K562 (cell line): ENCODE measurements around the gene MSRB3. TPM values are rescaled to one million over a fixed set of nuclear protein-coding genes. Genes with fewer than 3 reads are reported as not detected.

Experiments used
- ATAC-seq: fragments of 200-7000 bp; cut with Tn5 transposase; 3 replicates; pipeline ENCODE4 v1.9.1; 2020; ENCODE audit warnings: moderate library complexity
- BruUV-seq: library from RNA; stranded (reverse); fragments of 400-500 nt; replicated peaks from 2 replicates; lab custom pipeline; 2021; lab: Mats Ljungman, UMichigan
- CTCF ChIA-PET: fragments of 300-600 bp; formaldehyde crosslinking; extraction: SDS; loops from one replicate; lab custom pipeline; 2021; ENCODE audit warnings: low intra/inter-chr PET ratio; lab: Yijun Ruan, JAX
- POLR2A ChIA-PET: fragments of 300-600, 350-650 bp; sonication (Branson Sonifier 250); formaldehyde crosslinking; extraction: SDS; loops from one replicate; lab custom pipeline; 2021; ENCODE audit warnings: antibody characterized with exemption, inconsistent platforms; lab: Yijun Ruan, JAX
- DNase-seq, 4 experiments: peaks; one replicate each; pipeline versions ENCODE4 v3.0.0 to v3.0.0-alpha.2; 2011 to 2018; ENCODE audit warnings: low spot score in 3 of 4, mixed read lengths in 3 of 4; ENCODE audit errors: extremely low read depth in 1 of 4
- FAIRE-seq: peaks from 2 replicates; lab custom pipeline; 2011; peaks lifted over from hg19 to GRCh38; lab: Jason Lieb, UNC
- H2AFZ ChIP-seq: 2 replicates; pipeline ENCODE4 v1.6.0; 2011; ENCODE audit warnings: low read depth, low read length, control low read depth, inconsistent platforms
- H3K27ac ChIP-seq: fragments of 200-600 bp; 3 replicates; pipeline ENCODE4 v1.8.0; 2011; ENCODE audit warnings: low read depth, mild to moderate bottlenecking, control low read depth, inconsistent platforms, low read length, moderate library complexity, mixed read lengths; ENCODE audit errors: extremely low read depth
- H3K27me3 ChIP-seq, 2 experiments: fragments of 300-600 bp in 1 of 2; 2 replicates in 1 of 2; 3 replicates in 1 of 2; pipeline versions ENCODE4 v1.6.0 to v1.8.0; 2011; ENCODE audit warnings: inconsistent platforms in 2 of 2, low read length in 2 of 2, mild to moderate bottlenecking in 1 of 2, mixed read lengths in 1 of 2, moderate library complexity in 1 of 2; ENCODE audit not compliant: control insufficient read depth in 2 of 2, insufficient read depth in 2 of 2
- H3K36me3 ChIP-seq: fragments of 300-600 bp; 3 replicates; pipeline ENCODE4 v1.8.0; 2011; ENCODE audit warnings: mild to moderate bottlenecking, low read length, inconsistent platforms; ENCODE audit not compliant: control insufficient read depth, insufficient read depth
- H3K4me1 ChIP-seq, 2 experiments: fragments of 200-600 bp in 1 of 2; replicated peaks in 1 of 2; 2 replicates in 1 of 2; 3 replicates in 1 of 2; pipeline versions ENCODE4 v1.5.1 to v1.8.0; 2011; ENCODE audit warnings: inconsistent platforms in 2 of 2, low read length in 2 of 2, mild to moderate bottlenecking in 1 of 2, mixed read lengths in 1 of 2, moderate library complexity in 1 of 2; ENCODE audit not compliant: control insufficient read depth in 2 of 2, insufficient read depth in 2 of 2
- H3K4me2 ChIP-seq: 2 replicates; pipeline ENCODE4 v1.6.1; 2011; ENCODE audit warnings: low read length, control low read depth, inconsistent platforms, mixed read lengths; ENCODE audit not compliant: insufficient read depth
- H3K4me3 ChIP-seq: fragments of 200-600 bp; sonication (generic), shearing (Covaris generic); 2 replicates; pipeline ENCODE4 v1.5.1; 2016; ENCODE audit warnings: control low read depth, inconsistent platforms
- H3K79me2 ChIP-seq: fragments of 200-600 bp; 3 replicates; pipeline ENCODE4 v1.8.0; 2011; ENCODE audit warnings: low read length, inconsistent platforms; ENCODE audit not compliant: control insufficient read depth, insufficient read depth
- H3K9ac ChIP-seq, 2 experiments: 2 replicates each; pipeline versions ENCODE4 v1.6.0 to v1.6.1; 2011; ENCODE audit warnings: low read depth in 2 of 2, low read length in 2 of 2, control low read depth in 1 of 2, inconsistent platforms in 1 of 2, mild to moderate bottlenecking in 1 of 2, mixed read lengths in 1 of 2; ENCODE audit not compliant: insufficient read depth in 1 of 2
- H3K9me1 ChIP-seq: one replicate; pipeline ENCODE4 v1.6.0; 2011; ENCODE audit warnings: inconsistent platforms, mild to moderate bottlenecking, low read length, moderate library complexity; ENCODE audit not compliant: control insufficient read depth, insufficient read depth
- H3K9me3 ChIP-seq: replicated peaks from 2 replicates; pipeline ENCODE4 v1.5.1; 2011; ENCODE audit warnings: low read depth, low read length, inconsistent platforms; ENCODE audit not compliant: control insufficient read depth, insufficient read depth
- H4K20me1 ChIP-seq: replicated peaks from 2 replicates; pipeline ENCODE4 v1.6.1; 2011; ENCODE audit warnings: low read length, inconsistent platforms, mixed read lengths; ENCODE audit not compliant: control insufficient read depth, insufficient read depth
- BRCA1 ChIP-seq, 2 experiments: fragments of 450-650 bp in 1 of 2; sonication (generic) in 1 of 2; formaldehyde crosslinking in 1 of 2; IDR thresholded peaks; 2 replicates each; pipeline versions ENCODE4 v1.5.0 to v1.6.1; 2017 to 2020; ENCODE audit warnings: mild to moderate bottlenecking in 1 of 2, missing genetic modification reagents in 1 of 2
- CHD4 ChIP-seq: fragments of 200-600 bp; sonication (generic); IDR thresholded peaks from 3 replicates; pipeline ENCODE4 v1.6.1; 2012; ENCODE audit warnings: low read depth, mild to moderate bottlenecking, mixed read lengths, low read length, inconsistent platforms; ENCODE audit not compliant: insufficient read depth, insufficient replicate concordance, poor library complexity, severe bottlenecking
- E2F4 ChIP-seq: sonication (generic); formaldehyde crosslinking; IDR thresholded peaks from 2 replicates; pipeline ENCODE4 v1.8.0; 2022; ENCODE audit warnings: mild to moderate bottlenecking, low read depth, missing genetic modification reagents
- GATAD2A ChIP-seq: fragments of 450-650 bp; IDR thresholded peaks from 2 replicates; pipeline ENCODE4 v1.6.1; 2017
- ZNF318 ChIP-seq, 2 experiments: fragments of 450-650 bp; IDR thresholded peaks; 2 replicates each; pipeline ENCODE4 v1.6.1; 2016; ENCODE audit warnings: mild to moderate bottlenecking in 2 of 2, borderline replicate concordance in 1 of 2, low read depth in 1 of 2, moderate library complexity in 1 of 2
- ZNF609 ChIP-seq: sonication (generic); formaldehyde crosslinking; IDR thresholded peaks from 2 replicates; pipeline ENCODE4 v1.8.1; 2023; ENCODE audit warnings: missing genetic modification reagents, mild to moderate bottlenecking, borderline replicate concordance
- WGBS: fragments of 100-300 bp; shearing (Covaris generic); methylation state at CpG from one replicate; pipeline ENCODE4 v1.1.6; 2016; ENCODE audit warnings: low coverage, mixed read lengths; ENCODE audit not compliant: insufficient coverage; ENCODE audit errors: missing lambda C conversion rate; 5-methylcytosine and 5-hydroxymethylcytosine counted together
- in situ Hi-C: fragments of 300-500 bp; cut with MboI; formaldehyde crosslinking; loops from 4 replicates; pipeline ENCODE4 v1.15.0; 2018; ENCODE audit warnings: inconsistent platforms, mixed read lengths
- intact Hi-C: fragments of 100-400 bp; cut with micrococcal nuclease; formaldehyde crosslinking; loops from 2 replicates; pipeline ENCODE4 v1.14.2; 2022
- polyA plus RNA-seq, 8 experiments: library from polyadenylated mRNA; depleted of rRNA in 4 of 8; stranded (reverse) in 5 of 8; unstranded in 3 of 8; fragments of >200 nt; fragmentation: Nextera tagmentation in 2 of 8; fragmentation: Illumina TruSeq in 1 of 8; extraction: Ambion mirVana in 2 of 8; extraction: Trizol in 1 of 8; gene quantifications; 2 replicates each; pipeline versions ENCODE4 v1.2.1 to v1.2.3, GENCODE V29; 2011 to 2014; ENCODE audit warnings: inconsistent platforms in 1 of 8, missing spikeins in 1 of 8
- total RNA-seq, 7 experiments: library from RNA; depleted of rRNA in 6 of 7; stranded (reverse); fragments of >200 nt in 6 of 7; fragmentation: Illumina TruSeq in 2 of 7; extraction: Trizol in 2 of 7; gene quantifications; 2 replicates each; pipeline versions ENCODE4 v1.2.1 to v1.2.3, GENCODE V29; 2011 to 2021; ENCODE audit warnings: low replicate concordance in 1 of 7

The MSRB3 gene
- total and polyA plus RNA-seq, 9 of the 15 experiments (the other 6 are each of a cell fraction or from before 2014, with no cell fraction given): 0.04 TPM; not detected in 8

GRCh38 chr12:65510584-65511050, 232.1 kb downstream of the MSRB3 start:
- no TSS peak for BruUV-seq
- Histone ChIP-seq H3K27ac (no peak overlapping the region), H3K4me2 (no peak overlapping the region), H4K20me1 (peaks cover 2% of the 10 kb centered on the region), H3K4me1 (no peaks in the 10 kb centered on the region), H3K36me3 (no peaks in the 10 kb centered on the region), H3K9me1 (no peaks in the 10 kb centered on the region), H2AFZ (no peak overlapping the region), H3K4me3 (no peak overlapping the region), H3K9ac (no peak overlapping the region), H3K79me2 (no peaks in the 10 kb centered on the region), H3K27me3 (peaks cover 0 to 22% of the 10 kb centered on the region in 2 experiments; a peak in 4 of 5 replicates), H3K9me3 (no peaks in the 10 kb centered on the region)
- ChIA-PET CTCF (no interaction called here), POLR2A (interaction anchor here (0.7 to 1.2 kb wide), 2 partner anchors 12 to 47 kb away, joined by 5 read pairs; no protein-coding TSS in a partner anchor)
- ATAC-seq (no peak), DNase-seq (no peak), FAIRE-seq (no peak)
- 3% methylated on average over 13 of the region's 17 CpGs for WGBS
- intact Hi-C loops: no loop called here
- in situ Hi-C loops: no loop called here
- TF ChIP-seq E2F4 (CRISPR knock-in tag) (no peak), ZNF318 (IDR thresholded peaks at IDR 0.05; ENCODE audit: borderline replicate concordance in 1 of 2, low read depth in 1 of 2) (no peak), ZNF609 (CRISPR knock-in tag) (no peak), GATAD2A (no peak), CHD4 (no peak), BRCA1 (IDR thresholded peaks at IDR 0.05) (no peak), BRCA1 (CRISPR knock-in tag; IDR thresholded peaks at IDR 0.05) (no peak)
